Subcutaneous adipose tissue (tissue), 4 donors: ENCODE data around the gene ADCY1. TPM values are rescaled to one million over a fixed set of nuclear protein-coding genes. Genes with fewer than 3 reads are reported as not detected.

Experiments used
- total RNA-seq, 4 donors: library from RNA; depleted of rRNA; stranded (reverse); fragments of >200 nt; gene quantifications; one replicate each; pipeline ENCODE4 v1.1.0, GENCODE V29; 2016
- TF ChIP-seq, protein P1 (sequence below): fragments of 450-650 bp; IDR thresholded peaks from one replicate; pipeline ENCODE4 v1.5.1; 2016; ENCODE audit warnings: low read depth, mild to moderate bottlenecking, control low read depth, antibody characterized with exemption, moderate library complexity

The ADCY1 gene
- total RNA-seq, result 1 to 10 TPM in 2 of 4 donors, under 1 TPM in 2; 0.94 to 3.1 (median 1.6) TPM

DNA sequence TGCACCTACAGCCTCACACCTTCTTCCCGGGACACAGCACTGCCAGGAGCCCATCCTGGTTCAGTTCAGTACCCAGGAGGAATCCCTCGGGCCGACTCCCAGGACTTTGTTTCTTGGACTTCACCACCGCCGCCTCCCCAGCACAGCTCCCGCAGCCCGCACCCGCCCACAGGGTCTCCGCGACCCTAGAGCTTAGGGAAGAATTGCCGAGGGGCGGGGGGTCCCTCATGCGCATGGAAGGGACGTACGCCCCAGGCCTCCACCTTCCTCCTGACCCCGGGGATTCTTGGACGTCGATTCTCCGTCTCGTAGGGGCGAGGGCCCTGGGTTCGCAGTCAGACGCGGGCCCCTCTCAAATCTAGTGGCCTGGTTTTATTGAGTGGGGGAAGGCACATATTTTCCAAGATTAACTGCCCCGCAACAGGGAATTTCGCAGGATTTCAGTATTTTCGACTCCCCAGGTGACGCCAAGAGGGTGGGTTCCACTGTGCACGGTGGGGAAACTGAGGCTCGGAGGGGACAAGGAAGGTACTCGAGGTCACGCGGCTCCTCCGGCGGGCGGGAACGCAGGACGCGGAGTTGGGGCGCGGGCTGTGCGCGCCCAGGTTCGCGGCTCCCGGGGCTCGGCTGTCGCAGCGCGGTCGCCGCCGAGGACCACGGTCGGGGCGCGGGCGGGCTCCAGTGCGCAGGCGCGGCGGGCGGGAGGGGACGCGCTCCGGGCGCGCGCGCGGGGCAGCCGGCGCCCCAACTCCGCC, at the start of gene ADCY1:
Gene ADCY1, plus strand, starts transcription at position 708 of the 755 bp plus-strand sequence. CDS start 176 bp downstream, outside the sequence.
- TF ChIP-seq, protein P1, sequence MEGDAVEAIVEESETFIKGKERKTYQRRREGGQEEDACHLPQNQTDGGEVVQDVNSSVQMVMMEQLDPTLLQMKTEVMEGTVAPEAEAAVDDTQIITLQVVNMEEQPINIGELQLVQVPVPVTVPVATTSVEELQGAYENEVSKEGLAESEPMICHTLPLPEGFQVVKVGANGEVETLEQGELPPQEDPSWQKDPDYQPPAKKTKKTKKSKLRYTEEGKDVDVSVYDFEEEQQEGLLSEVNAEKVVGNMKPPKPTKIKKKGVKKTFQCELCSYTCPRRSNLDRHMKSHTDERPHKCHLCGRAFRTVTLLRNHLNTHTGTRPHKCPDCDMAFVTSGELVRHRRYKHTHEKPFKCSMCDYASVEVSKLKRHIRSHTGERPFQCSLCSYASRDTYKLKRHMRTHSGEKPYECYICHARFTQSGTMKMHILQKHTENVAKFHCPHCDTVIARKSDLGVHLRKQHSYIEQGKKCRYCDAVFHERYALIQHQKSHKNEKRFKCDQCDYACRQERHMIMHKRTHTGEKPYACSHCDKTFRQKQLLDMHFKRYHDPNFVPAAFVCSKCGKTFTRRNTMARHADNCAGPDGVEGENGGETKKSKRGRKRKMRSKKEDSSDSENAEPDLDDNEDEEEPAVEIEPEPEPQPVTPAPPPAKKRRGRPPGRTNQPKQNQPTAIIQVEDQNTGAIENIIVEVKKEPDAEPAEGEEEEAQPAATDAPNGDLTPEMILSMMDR, result no peak

DNA sequence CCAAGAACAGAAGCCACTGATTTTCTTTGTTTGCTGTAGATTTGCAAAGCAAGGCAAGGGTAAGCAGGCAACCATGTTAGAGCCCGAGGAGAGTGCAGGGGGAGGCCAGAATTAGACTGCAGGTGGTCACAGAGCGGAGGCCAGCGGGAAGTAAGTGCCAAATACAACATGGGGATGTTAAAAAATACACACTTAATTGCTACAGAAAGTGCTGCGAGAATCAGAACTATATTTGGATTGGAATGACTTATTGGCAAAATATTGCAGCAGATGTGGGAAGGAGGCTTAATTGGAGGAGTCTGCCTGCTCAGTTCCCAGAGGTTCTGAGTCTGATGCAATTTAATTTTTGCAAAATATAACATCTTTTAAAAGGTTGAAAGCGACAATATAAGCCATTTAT, 49.7 kb upstream of the ADCY1 start:
- TF ChIP-seq, protein P1, result no peak

DNA sequence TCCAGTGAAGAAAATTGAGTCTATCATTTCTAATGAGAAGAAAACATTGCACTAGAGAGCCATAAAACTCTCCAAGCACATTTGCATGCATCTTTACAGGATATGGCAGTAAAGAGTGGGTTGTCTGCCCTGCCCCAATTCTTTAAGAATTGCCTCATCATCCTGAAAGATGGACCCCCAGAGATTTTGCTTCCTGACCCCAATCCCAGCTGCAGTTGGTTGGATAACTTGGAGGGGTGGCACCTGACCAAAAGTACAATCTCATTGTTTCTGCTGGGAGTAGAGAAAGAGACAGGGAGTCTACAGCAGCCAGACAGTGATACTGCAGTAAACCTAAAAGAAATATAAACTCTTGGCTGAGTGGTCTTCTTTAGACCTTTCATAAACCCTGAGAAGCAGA, 49.1 kb upstream of the ADCY1 start:
- TF ChIP-seq, protein P1, result no peak

DNA sequence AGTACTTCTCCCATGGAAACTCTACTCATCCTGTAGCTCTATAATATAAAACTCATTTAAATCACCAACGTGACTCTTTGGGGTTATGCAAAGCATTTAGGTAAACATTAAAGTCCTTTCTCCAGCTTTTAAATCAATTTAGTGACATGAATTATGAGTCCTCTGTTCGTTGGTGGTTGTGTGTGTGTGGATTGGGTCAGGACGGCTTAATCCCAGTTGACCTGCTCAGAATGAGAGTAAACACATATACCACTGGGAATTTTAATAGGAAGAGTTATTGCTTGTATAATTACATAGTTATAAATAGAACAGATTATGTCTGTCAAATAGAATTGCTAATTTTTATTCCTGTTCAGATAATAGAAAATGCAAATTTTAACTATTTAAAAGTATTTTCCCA, 30.7 kb upstream of the ADCY1 start:
- TF ChIP-seq, protein P1, result no peak

DNA sequence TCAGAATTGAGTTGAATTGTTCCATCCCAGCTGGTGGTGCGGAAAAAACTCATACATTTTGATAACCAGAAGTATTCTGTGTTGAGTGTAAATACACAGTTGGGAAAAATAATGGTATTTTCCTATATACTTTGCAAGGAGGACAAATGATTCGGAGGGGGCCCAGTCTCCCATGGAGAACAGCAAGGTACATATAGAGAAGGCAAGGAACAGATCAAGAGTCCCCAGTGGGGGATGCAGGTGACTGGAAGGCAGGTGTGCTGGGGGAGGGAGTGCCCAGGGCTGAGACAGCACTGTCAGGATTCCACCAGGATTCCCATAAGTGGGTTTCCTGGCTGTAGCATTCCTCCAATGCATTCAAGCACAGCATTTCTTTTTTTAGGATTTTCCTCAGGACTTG, 10.8 kb upstream of the ADCY1 start:
- TF ChIP-seq, protein P1, result no peak

DNA sequence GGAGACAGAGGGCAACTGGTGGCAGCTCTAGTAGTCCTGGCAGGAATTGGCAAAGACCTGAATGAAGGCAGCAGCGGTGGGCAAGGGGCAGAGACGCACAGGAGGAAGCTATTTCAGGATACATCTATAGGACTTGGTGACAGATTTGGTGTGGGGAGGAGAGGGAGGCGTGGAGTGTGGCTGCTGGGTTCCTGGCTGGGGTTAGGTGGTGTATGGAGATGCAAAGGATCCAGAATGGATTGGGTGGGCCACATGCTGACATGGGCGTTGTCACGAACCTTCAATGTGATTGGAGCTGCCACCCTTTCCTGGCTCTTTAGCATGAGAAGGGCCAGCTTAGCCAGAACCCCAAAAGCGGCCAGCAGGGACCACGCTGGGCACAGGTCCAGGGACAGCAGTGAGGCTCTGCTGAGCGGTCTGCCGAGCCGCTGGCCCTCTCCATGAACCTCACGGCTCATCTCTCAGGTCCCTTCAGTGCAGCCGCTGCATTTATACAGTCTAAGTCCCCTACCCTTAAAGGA, 10.2 kb upstream of the ADCY1 start:
- TF ChIP-seq, protein P1, result no peak

DNA sequence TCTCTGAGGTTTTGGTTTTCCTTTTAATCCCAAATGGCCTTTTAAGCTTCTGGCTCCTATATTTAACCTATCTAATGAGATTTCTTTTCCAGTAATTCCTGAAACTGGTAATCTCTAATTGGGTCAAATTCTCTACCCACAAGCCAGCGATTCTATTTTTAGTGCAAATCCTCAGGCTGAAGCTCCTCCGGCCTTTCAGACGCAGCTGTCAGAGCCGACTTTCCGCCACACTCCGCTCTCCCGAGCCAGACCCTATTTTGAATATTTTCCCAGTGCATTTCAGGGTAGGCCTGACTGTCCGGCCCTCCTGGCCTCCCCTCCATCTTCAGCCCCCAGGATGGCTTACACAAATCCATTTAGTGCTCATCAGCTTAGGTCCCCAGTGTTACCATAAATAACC, 9.7 kb upstream of the ADCY1 start:
- TF ChIP-seq, protein P1, result no peak
